Ovary (tissue), 9 donors: ENCODE data around the gene CAV1. TPM values are rescaled to one million over a fixed set of nuclear protein-coding genes. Genes with fewer than 3 reads are reported as not detected.

Experiments
- DNase-seq, 5 donors: peaks; one replicate each; pipeline ENCODE4 v3.0.0-alpha.2; 2019 to 2020
- H3K27ac ChIP-seq, 2 donors: fragments of 200-600 bp; one replicate each; pipeline versions ENCODE4 v1.5.1 to v1.8.0; 2019 to 2022
- H3K27me3 ChIP-seq: fragments of 200-600 bp; one replicate; pipeline ENCODE4 v1.8.0; 2022
- H3K36me3 ChIP-seq: fragments of 200-600 bp; sonication (generic); one replicate; pipeline ENCODE4 v1.5.1; 2019
- H3K4me1 ChIP-seq: one replicate; pipeline ENCODE4 v1.8.1; 2013; ENCODE audit warnings: mild to moderate bottlenecking, moderate library complexity; ENCODE audit not compliant: insufficient read depth
- H3K4me3 ChIP-seq: fragments of 200-600 bp; sonication (generic); one replicate; pipeline ENCODE4 v1.5.1; 2017
- H3K9me3 ChIP-seq, 2 donors: fragments of 200-600 bp in 1 of 2; sonication (generic) in 1 of 2; one replicate each; pipeline versions ENCODE4 v1.5.1 to v1.8.1; 2013 to 2019; ENCODE audit warnings: mild to moderate bottlenecking in 1 of 2, moderate library complexity in 1 of 2
- EP300 ChIP-seq: sonication (generic); formaldehyde crosslinking; IDR thresholded peaks from one replicate; pipeline ENCODE4 v1.6.1; 2017; ENCODE audit warnings: antibody characterized with exemption
- POLR2A ChIP-seq: fragments of 450-650 bp; IDR thresholded peaks from one replicate; pipeline ENCODE4 v1.6.1; 2017; ENCODE audit warnings: antibody characterized with exemption, mild to moderate bottlenecking, moderate library complexity
- WGBS, 3 donors: extraction: QIAGEN DNeasy Blood & Tissue Kit in 1 of 3; methylation state at CpG; one replicate each; pipeline versions ENCODE4 v1.1.5 to v1.1.7; 2013 to 2017; 5-methylcytosine and 5-hydroxymethylcytosine counted together
- intact Hi-C, 4 donors: fragments of 100-400 bp; cut with DNase I; formaldehyde crosslinking; loops; one replicate each; pipeline versions ENCODE4 v1.11.0 to v1.15.1; 2022 to 2023
- polyA plus RNA-seq, 2 donors: library from polyadenylated mRNA; stranded (reverse); fragments of 200-250 nt in 1 of 2; fragments of 350-450 nt in 1 of 2; fragmentation: Illumina TruSeq in 1 of 2; extraction: RNeasy Lipid Tissue Mini Kit (QIAGEN cat#74804) in 1 of 2; gene quantifications; one replicate each; pipeline ENCODE4 v1.2.3, GENCODE V29; 2013 to 2014
- small RNA-seq: library from RNA; depleted of rRNA; stranded (forward); fragments of <200 nt; gene quantifications from one replicate; pipeline ENCODE3, GENCODE V24; 2016
- total RNA-seq, 7 donors: library from RNA; depleted of rRNA in 2 of 7; stranded (reverse); fragments of >200 nt in 2 of 7; fragmentation: NEBNext Ultra II Directional in 3 of 7; extraction: Animal tissue kit (Norgen Biotek cat#: 25700) in 3 of 7; gene quantifications; one replicate each; pipeline versions ENCODE4 v1.1.0 to v1.2.4, GENCODE V29; 2016 to 2023
- TF ChIP-seq, protein P1 (sequence below), 3 donors: fragments of 450-650 bp in 2 of 3; fragments of 200-600 bp in 1 of 3; IDR thresholded peaks; one replicate each; pipeline versions ENCODE4 v1.5.1 to v1.8.0; 2016 to 2022; ENCODE audit warnings: antibody characterized with exemption in 3 of 3, mild to moderate bottlenecking in 1 of 3
- donor health status: DM: no; HTN: no; CAD: no; lungs with moderate emphysema.
- donor health status: DM: no; HTN: no; CAD: no.
- donor health status: Bipolar disorder and iron deficiency.
- donor health status: DM: yes; HTN: yes; CAD: no.
- donor health status: DM: no; HTN: no; CAD: no.
- donor health status: DM: yes; HTN: yes; CAD: no.

The CAV1 gene
- total and polyA plus RNA-seq, 9 donors = 47.3 to 287 (median 101) TPM

DNA sequence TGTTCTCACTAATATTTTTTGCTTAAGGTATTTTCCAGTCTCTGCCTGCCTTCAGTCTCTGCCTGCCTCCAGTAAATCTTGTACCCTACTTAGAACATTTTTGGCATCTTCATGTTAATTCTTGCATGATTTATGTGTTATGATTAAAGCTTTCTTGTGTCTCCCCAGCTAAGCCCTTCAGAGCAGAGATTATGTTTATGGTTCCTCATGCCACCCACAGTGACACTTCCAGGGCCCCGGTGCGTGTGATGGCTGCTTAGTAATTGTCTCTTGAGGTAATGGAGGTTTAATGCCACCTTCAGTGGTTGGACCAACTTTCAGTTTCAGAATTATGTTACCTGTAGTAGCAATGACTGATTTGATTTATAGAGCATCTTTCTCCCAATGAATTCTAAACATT lies 76.6 kb downstream of the CAV1 start:
- Histone ChIP-seq H3K27me3 (no peaks in the 10 kb centered on the region), H3K9me3 (no peaks in the 10 kb centered on the region), H3K4me3 (no peak overlapping the region), H3K36me3 (no peaks in the 10 kb centered on the region), H3K4me1 (no peaks in the 10 kb centered on the region), H3K27ac (no peak overlapping the region)
- 50 to 80% (median 71%) methylated on average over 2 of the region's 2 CpGs for WGBS, 3 donors
- intact Hi-C loops = no loop called here
- TF ChIP-seq POLR2A (no peak), EP300 (no peak)
- TF ChIP-seq, protein P1, sequence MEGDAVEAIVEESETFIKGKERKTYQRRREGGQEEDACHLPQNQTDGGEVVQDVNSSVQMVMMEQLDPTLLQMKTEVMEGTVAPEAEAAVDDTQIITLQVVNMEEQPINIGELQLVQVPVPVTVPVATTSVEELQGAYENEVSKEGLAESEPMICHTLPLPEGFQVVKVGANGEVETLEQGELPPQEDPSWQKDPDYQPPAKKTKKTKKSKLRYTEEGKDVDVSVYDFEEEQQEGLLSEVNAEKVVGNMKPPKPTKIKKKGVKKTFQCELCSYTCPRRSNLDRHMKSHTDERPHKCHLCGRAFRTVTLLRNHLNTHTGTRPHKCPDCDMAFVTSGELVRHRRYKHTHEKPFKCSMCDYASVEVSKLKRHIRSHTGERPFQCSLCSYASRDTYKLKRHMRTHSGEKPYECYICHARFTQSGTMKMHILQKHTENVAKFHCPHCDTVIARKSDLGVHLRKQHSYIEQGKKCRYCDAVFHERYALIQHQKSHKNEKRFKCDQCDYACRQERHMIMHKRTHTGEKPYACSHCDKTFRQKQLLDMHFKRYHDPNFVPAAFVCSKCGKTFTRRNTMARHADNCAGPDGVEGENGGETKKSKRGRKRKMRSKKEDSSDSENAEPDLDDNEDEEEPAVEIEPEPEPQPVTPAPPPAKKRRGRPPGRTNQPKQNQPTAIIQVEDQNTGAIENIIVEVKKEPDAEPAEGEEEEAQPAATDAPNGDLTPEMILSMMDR (IDR thresholded peaks at IDR 0.05) = no peak
- no peak for DNase-seq

DNA sequence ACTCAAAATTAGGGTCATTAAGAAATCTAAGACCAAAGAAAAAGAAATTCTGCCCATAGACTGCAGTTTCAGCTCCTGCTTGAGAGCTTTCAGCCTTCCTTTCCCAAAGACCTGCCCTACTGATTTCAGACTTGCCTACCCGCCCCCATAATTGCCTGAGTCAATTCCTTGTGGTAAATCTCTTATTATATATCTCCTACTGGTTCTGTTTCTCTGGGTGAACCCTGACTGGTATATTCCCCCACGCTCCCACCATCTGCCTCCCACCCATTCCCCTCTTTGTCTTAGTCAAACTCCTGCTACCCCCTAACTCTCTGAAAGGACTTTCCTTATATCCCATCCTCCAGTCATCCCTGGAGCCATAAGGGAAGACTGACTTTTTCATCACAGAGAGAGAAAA lies 82.5 kb downstream of the CAV1 start:
- no peaks in the 10 kb centered on the region for H3K4me1 ChIP-seq
- H3K9me3 ChIP-seq = no peaks in the 10 kb centered on the region
- H3K4me3 ChIP-seq = no peak overlapping the region
- H3K36me3 ChIP-seq = no peaks in the 10 kb centered on the region
- H3K27me3 ChIP-seq = no peaks in the 10 kb centered on the region
- TF ChIP-seq POLR2A = no peak
- TF ChIP-seq EP300 = no peak
- TF ChIP-seq, protein P1 (IDR thresholded peaks at IDR 0.05) = no peak
- DNase-seq = no peak
- 79 to 89% (median 89%) methylated on average over 2 of the region's 2 CpGs for WGBS, 3 donors
- intact Hi-C loops = no loop called here
- H3K27ac ChIP-seq = no peak overlapping the region

DNA sequence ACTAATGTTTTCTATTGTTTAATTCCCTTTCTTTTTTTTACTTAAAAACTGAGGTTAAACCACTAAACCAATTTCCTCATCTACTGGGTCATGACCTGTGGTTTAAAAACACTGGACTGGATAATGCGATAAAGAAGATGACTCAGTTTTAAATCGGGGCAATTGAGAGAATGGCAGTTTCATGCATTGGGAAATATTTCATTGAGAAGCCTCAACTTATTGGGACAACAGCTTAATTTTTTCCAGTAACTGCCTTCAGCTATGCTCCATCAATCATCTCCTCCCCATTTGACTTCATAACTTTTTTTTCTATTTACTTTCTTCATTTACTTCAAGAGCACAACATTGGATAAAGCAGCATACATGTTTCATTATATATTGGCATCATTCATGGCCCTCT lies 85.4 kb downstream of the CAV1 start:
- Histone ChIP-seq H3K36me3 (no peaks in the 10 kb centered on the region), H3K4me3 (no peak overlapping the region), H3K27ac (no peak overlapping the region), H3K4me1 (no peaks in the 10 kb centered on the region), H3K27me3 (no peaks in the 10 kb centered on the region), H3K9me3 (no peaks in the 10 kb centered on the region)
- intact Hi-C loops = no loop called here
- TF ChIP-seq POLR2A (no peak), EP300 (no peak)
- TF ChIP-seq, protein P1 (IDR thresholded peaks at IDR 0.05) = no peak
- WGBS, 3 donors = 69 to 74% (median 71%) methylated on average over 2 of the region's 2 CpGs
- DNase-seq = no peak

DNA sequence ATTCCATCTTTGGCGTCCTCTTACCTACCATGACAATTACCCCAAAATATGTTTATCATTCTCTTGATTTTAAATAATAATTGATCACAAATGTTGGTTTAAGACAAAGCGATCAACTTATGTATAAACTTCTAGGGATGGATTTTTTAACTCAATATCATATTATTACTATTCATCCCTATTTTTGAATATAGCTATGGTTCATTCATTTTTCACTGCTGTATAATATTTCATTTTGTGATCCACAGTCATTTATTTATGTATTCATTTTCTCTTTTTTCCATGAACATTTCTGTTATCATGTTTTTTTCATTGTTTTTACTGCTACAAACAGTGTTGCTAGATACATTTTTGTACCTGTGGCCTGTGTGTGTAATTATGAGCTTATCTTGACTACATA lies 85.9 kb downstream of the CAV1 start:
- WGBS, 3 donors = 84 to 88% (median 86%) methylated on average over 2 of the region's 2 CpGs
- intact Hi-C loops = no loop called here

More for the DNA sequence above, 85.9 kb downstream of the CAV1 start:
- H3K9me3 ChIP-seq = no peaks in the 10 kb centered on the region
- H3K36me3 ChIP-seq = no peaks in the 10 kb centered on the region
- H3K4me1 ChIP-seq = no peaks in the 10 kb centered on the region
- no peak for TF ChIP-seq EP300
- no peak for TF ChIP-seq POLR2A
- TF ChIP-seq, protein P1 (IDR thresholded peaks at IDR 0.05) = no peak
- no peaks in the 10 kb centered on the region for H3K27me3 ChIP-seq
- no peak overlapping the region for H3K27ac ChIP-seq
- DNase-seq = no peak
- no peak overlapping the region for H3K4me3 ChIP-seq

Small RNA genes within 50 kb of the gene (small RNA-seq; reads per million reads assigned to genes)
- not detected for gene AC006159.2

Other genes with a start within 250 kb of the CAV1 start
- gene CAV2, start 25.3 kb upstream of the CAV1 start, total RNA-seq = 10 to 100 TPM; 38.0 to 67.5 (median 53.7) TPM
- gene CAV2, start 25.3 kb upstream of the CAV1 start, polyA plus RNA-seq = 100 to 1,000 TPM in 1 of 2 donors, 10 to 100 TPM in 1; 46.2 to 110 TPM
- gene MET, start 147.2 kb downstream of the CAV1 start, total RNA-seq = 10 to 100 TPM in 1 of 7 donors, 1 to 10 TPM in 6; 2.8 to 33.9 (median 5.8) TPM
- 1 to 10 TPM; 1.3 to 5.9 TPM for gene MET, start 147.2 kb downstream of the CAV1 start, polyA plus RNA-seq